CD8-positive, alpha-beta memory T cell (primary cell): Measurements from ENCODE around the gene CSMD2. TPM values are rescaled to one million over a fixed set of nuclear protein-coding genes. Genes with fewer than 3 reads are reported as not detected.

Experiments used
- CTCF ChIA-PET: fragments of 350-600 bp; sonication (Branson Sonifier 250); formaldehyde crosslinking; loops from one replicate; lab custom pipeline; 2021; ENCODE audit warnings: antibody characterized with exemption; lab: Charles Lee
- POLR2A ChIA-PET: fragments of 350-600 bp; sonication (Branson Sonifier 250); formaldehyde crosslinking; loops from one replicate; lab custom pipeline; 2021; ENCODE audit warnings: antibody characterized with exemption; lab: Charles Lee
- DNase-seq, 5 donors: peaks; one replicate each; pipeline versions ENCODE4 v3.0.0 to v3.0.0-alpha.2; 2020 to 2022; ENCODE audit warnings: mixed read lengths in 1 of 5
- H3K27ac ChIP-seq: one replicate; pipeline ENCODE4 v1.7.0; 2013; ENCODE audit warnings: low read depth, mild to moderate bottlenecking, low read length, moderate library complexity
- H3K27me3 ChIP-seq: 2 replicates; pipeline ENCODE4 v1.7.0; 2013; ENCODE audit warnings: low read length, mild to moderate bottlenecking; ENCODE audit not compliant: insufficient read depth, poor library complexity, severe bottlenecking
- H3K36me3 ChIP-seq: 2 replicates; pipeline ENCODE4 v1.7.0; 2013; ENCODE audit warnings: mild to moderate bottlenecking, low read length, moderate library complexity; ENCODE audit not compliant: insufficient read depth
- H3K4me1 ChIP-seq: 2 replicates; pipeline ENCODE4 v1.7.0; 2013; ENCODE audit warnings: mild to moderate bottlenecking, low read length, moderate library complexity; ENCODE audit not compliant: insufficient read depth
- H3K4me3 ChIP-seq: 2 replicates; pipeline ENCODE4 v1.7.0; 2013; ENCODE audit warnings: mild to moderate bottlenecking, low read length
- H3K9me3 ChIP-seq: 2 replicates; pipeline ENCODE4 v1.7.0; 2013; ENCODE audit warnings: mild to moderate bottlenecking, low read length
- H3K27ac Mint-ChIP-seq, 8 donors: one replicate each; pipeline ENCODE4 v1.8.0; 2020 to 2021; ENCODE audit warnings: mixed read lengths in 8 of 8, mild to moderate bottlenecking in 6 of 8, inconsistent platforms in 3 of 8, moderate library complexity in 3 of 8
- H3K27me3 Mint-ChIP-seq, 2 donors: one replicate each; pipeline ENCODE4 v1.8.0; 2020 to 2021; ENCODE audit warnings: mixed read lengths in 2 of 2, mild to moderate bottlenecking in 1 of 2, moderate library complexity in 1 of 2
- H3K36me3 Mint-ChIP-seq, 3 donors: one replicate each; pipeline ENCODE4 v1.8.0; 2020 to 2021; ENCODE audit warnings: mixed read lengths in 3 of 3, inconsistent platforms in 1 of 3, mild to moderate bottlenecking in 1 of 3
- H3K4me1 Mint-ChIP-seq, 3 donors: one replicate each; pipeline ENCODE4 v1.8.0; 2020 to 2021; ENCODE audit warnings: mixed read lengths in 3 of 3, inconsistent platforms in 1 of 3, mild to moderate bottlenecking in 1 of 3
- H3K4me3 Mint-ChIP-seq, 7 donors: one replicate each; pipeline ENCODE4 v1.8.0; 2020 to 2021; ENCODE audit warnings: mixed read lengths in 7 of 7, mild to moderate bottlenecking in 6 of 7, moderate library complexity in 4 of 7, inconsistent platforms in 2 of 7
- H3K9me3 Mint-ChIP-seq, 5 donors: one replicate each; pipeline ENCODE4 v1.8.0; 2020 to 2022; ENCODE audit warnings: mixed read lengths in 5 of 5, mild to moderate bottlenecking in 3 of 5, moderate library complexity in 2 of 5, inconsistent platforms in 1 of 5
- polyA plus RNA-seq: library from polyadenylated mRNA; unstranded; fragments of 300-500 nt; fragmentation: Illumina TruSeq; gene quantifications from one replicate; pipeline ENCODE4 v1.2.3, GENCODE V29; 2021
- total RNA-seq, 2 experiments: library from RNA; stranded (reverse); gene quantifications; one replicate each; pipeline ENCODE4 v1.2.3, GENCODE V29; 2021

CSMD2 gene
- total and polyA plus RNA-seq, 3 experiments from 2014 or later = not detected

DNA sequence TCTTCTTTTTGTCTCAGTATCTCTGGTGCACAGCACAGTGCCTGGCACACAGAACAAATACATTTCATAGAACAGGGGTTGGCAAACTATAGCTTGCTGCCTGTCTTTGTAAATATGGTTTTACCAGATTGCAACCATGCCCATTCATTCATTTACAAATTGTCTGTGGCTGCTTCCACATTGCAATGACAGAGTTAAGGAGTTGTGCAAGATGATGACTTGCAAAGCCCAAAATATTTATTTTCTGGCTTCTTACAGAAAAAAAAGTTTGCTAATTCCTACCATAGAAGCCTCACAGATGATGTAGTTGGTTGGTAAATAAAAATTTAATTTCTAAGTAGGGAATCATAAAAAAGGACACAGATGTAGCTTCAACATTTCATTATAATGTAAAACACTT is 312.3 kb downstream of the CSMD2 start:
- no peaks in the 10 kb centered on the region for H3K36me3 ChIP-seq
- CTCF ChIA-PET = no interaction called here
- no peak for DNase-seq
- Mint-ChIP-seq H3K27me3 (peaks cover 6 to 26% of the 10 kb centered on the region in 2 donors), H3K9me3 (peaks cover 0 to 2% (median 0%) of the 10 kb centered on the region in 5 donors), H3K4me3 (no peak overlapping the region), H3K4me1 (no peaks in the 10 kb centered on the region), H3K27ac (no peak overlapping the region), H3K36me3 (no peaks in the 10 kb centered on the region)
- H3K4me3 ChIP-seq = no peak overlapping the region
- H3K4me1 ChIP-seq = no peaks in the 10 kb centered on the region
- POLR2A ChIA-PET = no interaction called here
- no peak overlapping the region for H3K27ac ChIP-seq
- H3K9me3 ChIP-seq = no peaks in the 10 kb centered on the region
- no peaks in the 10 kb centered on the region for H3K27me3 ChIP-seq

GRCh38 chr1:33850481-33850880 is 314.5 kb downstream of the CSMD2 start:
- Mint-ChIP-seq H3K27me3 (peaks cover 8 to 16% of the 10 kb centered on the region in 2 donors), H3K4me1 (no peaks in the 10 kb centered on the region), H3K4me3 (no peak overlapping the region), H3K27ac (no peak overlapping the region), H3K36me3 (no peaks in the 10 kb centered on the region), H3K9me3 (no peaks in the 10 kb centered on the region)
- ChIA-PET CTCF (no interaction called here), POLR2A (no interaction called here)
- Histone ChIP-seq H3K27ac (no peak overlapping the region), H3K27me3 (no peaks in the 10 kb centered on the region), H3K4me3 (no peak overlapping the region), H3K9me3 (no peaks in the 10 kb centered on the region), H3K36me3 (no peaks in the 10 kb centered on the region), H3K4me1 (no peaks in the 10 kb centered on the region)
- no peak for DNase-seq

DNA sequence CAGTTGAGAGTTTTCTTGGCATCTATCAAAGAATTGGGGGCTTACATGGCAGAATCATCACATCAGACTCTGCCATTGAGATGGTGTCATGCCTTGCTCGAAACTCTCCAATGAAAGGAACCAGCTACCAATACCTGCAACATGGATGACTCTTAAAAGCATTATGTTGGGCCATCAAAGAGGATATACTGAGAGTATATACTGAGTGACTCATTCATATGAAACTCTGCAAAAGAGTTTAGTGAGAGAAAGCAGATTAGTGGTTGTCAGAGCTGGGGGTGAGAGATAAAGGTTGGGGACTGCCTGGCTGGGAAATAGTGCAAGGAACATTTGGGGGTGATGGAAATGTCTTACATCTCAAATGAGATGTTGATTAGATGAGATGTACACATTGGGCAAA is 315.8 kb downstream of the CSMD2 start:
- Histone ChIP-seq H3K4me3 (no peak overlapping the region), H3K4me1 (no peaks in the 10 kb centered on the region), H3K36me3 (no peaks in the 10 kb centered on the region), H3K27ac (no peak overlapping the region), H3K27me3 (no peaks in the 10 kb centered on the region), H3K9me3 (no peaks in the 10 kb centered on the region)
- H3K36me3 Mint-ChIP-seq = no peaks in the 10 kb centered on the region
- H3K4me1 Mint-ChIP-seq = no peaks in the 10 kb centered on the region
- peaks cover 9 to 14% of the 10 kb centered on the region in 2 donors for H3K27me3 Mint-ChIP-seq
- CTCF ChIA-PET = no interaction called here
- H3K27ac Mint-ChIP-seq = no peak overlapping the region
- H3K9me3 Mint-ChIP-seq = no peaks in the 10 kb centered on the region
- H3K4me3 Mint-ChIP-seq = no peak overlapping the region
- no peak for DNase-seq
- POLR2A ChIA-PET = no interaction called here

DNA sequence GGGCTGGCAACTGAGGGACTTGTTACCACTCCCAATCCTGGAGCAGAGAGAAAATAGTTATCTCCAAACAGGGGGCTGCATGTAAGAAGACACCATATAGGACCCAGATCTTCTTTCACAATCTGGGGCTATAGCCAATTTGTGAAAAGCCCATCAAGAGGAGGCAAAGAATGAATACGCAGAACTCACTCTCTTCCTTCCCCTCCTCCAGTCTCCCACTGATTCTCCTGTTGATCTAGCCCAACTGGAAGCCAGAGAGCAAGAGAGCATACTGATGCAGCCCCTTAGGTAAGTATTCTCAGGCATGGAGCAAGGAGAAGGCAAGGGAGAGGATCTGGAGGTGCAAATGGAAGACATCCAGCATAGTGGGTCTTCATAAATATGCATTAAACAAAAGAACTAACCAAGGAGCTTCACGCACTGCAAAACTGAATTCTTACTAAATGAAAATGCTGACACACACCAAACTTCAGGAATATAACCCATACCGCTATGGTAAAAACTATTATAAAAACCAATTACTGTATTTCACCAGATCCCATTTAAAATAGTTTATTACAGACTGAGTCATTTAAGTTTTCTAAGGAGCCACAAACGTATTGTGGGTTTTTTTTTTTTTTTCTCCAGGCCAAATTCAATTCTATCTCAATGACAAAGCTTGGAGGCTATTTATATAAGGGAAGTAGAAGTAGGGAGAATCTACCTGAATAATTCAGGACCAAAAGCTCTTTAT is 316.7 kb downstream of the CSMD2 start:
- Mint-ChIP-seq H3K4me1 (no peaks in the 10 kb centered on the region), H3K27ac (no peak overlapping the region), H3K9me3 (no peaks in the 10 kb centered on the region), H3K36me3 (no peaks in the 10 kb centered on the region), H3K27me3 (peaks cover 9 to 14% of the 10 kb centered on the region in 2 donors), H3K4me3 (no peak overlapping the region)
- Histone ChIP-seq H3K27ac (no peak overlapping the region), H3K4me3 (no peak overlapping the region), H3K9me3 (no peaks in the 10 kb centered on the region), H3K27me3 (no peaks in the 10 kb centered on the region), H3K36me3 (no peaks in the 10 kb centered on the region), H3K4me1 (no peaks in the 10 kb centered on the region)
- POLR2A ChIA-PET = no interaction called here
- DNase-seq = no peak
- CTCF ChIA-PET = no interaction called here

- Mint-ChIP-seq H3K9me3 (no peaks in the 10 kb centered on the region), H3K27ac (no peak overlapping the region), H3K4me1 (no peaks in the 10 kb centered on the region), H3K36me3 (no peaks in the 10 kb centered on the region), H3K4me3 (no peak overlapping the region), H3K27me3 (peaks cover 5 to 14% of the 10 kb centered on the region in 2 donors)
- Histone ChIP-seq H3K9me3 (no peaks in the 10 kb centered on the region), H3K27ac (no peak overlapping the region), H3K27me3 (no peaks in the 10 kb centered on the region), H3K4me3 (no peak overlapping the region), H3K4me1 (no peaks in the 10 kb centered on the region), H3K36me3 (no peaks in the 10 kb centered on the region)
- ChIA-PET CTCF (no interaction called here), POLR2A (no interaction called here)
- no peak for DNase-seq
Measured at GRCh38 chr1:33846861-33847260, 318.2 kb downstream of the CSMD2 start.

GRCh38 chr1:33844166-33844565 is 320.9 kb downstream of the CSMD2 start:
- Mint-ChIP-seq H3K9me3 (no peaks in the 10 kb centered on the region), H3K4me3 (no peak overlapping the region), H3K27ac (no peak overlapping the region), H3K27me3 (peaks cover 6 to 8% of the 10 kb centered on the region in 2 donors), H3K36me3 (no peaks in the 10 kb centered on the region), H3K4me1 (no peaks in the 10 kb centered on the region)
- DNase-seq = no peak
- Histone ChIP-seq H3K4me1 (no peaks in the 10 kb centered on the region), H3K27me3 (no peaks in the 10 kb centered on the region), H3K27ac (no peak overlapping the region), H3K4me3 (no peak overlapping the region), H3K9me3 (no peaks in the 10 kb centered on the region), H3K36me3 (no peaks in the 10 kb centered on the region)
- ChIA-PET CTCF (no interaction called here), POLR2A (no interaction called here)

DNA sequence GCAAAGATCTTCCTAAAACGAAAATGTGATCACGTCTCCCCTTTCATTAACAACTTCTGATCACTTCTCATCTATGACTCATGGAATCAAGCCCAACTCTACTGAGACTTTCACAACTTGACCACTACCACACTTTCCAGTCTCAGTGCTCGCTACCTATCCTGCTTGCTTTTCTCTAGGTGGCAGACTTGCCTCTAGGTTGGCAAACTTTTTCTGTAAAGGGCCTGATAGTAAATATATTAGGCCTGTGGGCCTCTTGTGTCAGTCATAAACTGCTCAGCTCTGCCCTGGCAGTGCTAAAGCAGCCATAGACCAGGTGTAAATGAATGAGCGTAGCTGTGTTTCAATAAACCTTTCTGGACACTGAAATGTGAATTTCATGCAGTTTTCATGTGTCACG is 322.7 kb downstream of the CSMD2 start:
- H3K9me3 ChIP-seq = no peaks in the 10 kb centered on the region
- DNase-seq = no peak
- ChIA-PET CTCF (no interaction called here), POLR2A (no interaction called here)
- Mint-ChIP-seq H3K27ac (no peak overlapping the region), H3K4me3 (no peak overlapping the region), H3K9me3 (no peaks in the 10 kb centered on the region), H3K27me3 (peaks cover 4 to 11% of the 10 kb centered on the region in 2 donors), H3K36me3 (no peaks in the 10 kb centered on the region), H3K4me1 (no peaks in the 10 kb centered on the region)
- H3K27me3 ChIP-seq = no peaks in the 10 kb centered on the region
- H3K36me3 ChIP-seq = no peaks in the 10 kb centered on the region
- no peaks in the 10 kb centered on the region for H3K4me1 ChIP-seq
- H3K4me3 ChIP-seq = no peak overlapping the region
- H3K27ac ChIP-seq = no peak overlapping the region

DNA sequence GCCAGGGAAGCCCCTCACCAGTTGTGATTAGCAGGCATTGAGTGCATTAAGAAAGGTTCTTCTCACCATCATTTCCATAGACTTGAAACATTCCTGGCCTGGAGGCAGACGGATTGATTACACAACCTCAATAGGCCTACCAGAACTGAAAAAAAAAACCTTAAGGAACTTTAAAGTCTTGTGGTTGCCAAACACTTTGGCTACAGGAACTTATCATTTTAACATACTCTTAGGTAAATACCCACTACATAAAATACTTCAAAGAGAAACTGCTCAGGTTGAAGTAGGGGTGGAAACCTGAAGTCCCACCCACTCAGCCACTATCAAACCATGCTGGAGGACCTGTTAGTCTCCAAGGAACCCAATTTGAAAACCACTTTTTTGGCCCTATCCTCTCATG is 323.5 kb downstream of the CSMD2 start:
- H3K4me3 Mint-ChIP-seq = no peak overlapping the region
- CTCF ChIA-PET = no interaction called here

More for the DNA sequence above, 323.5 kb downstream of the CSMD2 start:
- Mint-ChIP-seq H3K36me3 (no peaks in the 10 kb centered on the region), H3K9me3 (no peaks in the 10 kb centered on the region), H3K27me3 (peaks cover 4 to 11% of the 10 kb centered on the region in 2 donors), H3K27ac (no peak overlapping the region), H3K4me1 (no peaks in the 10 kb centered on the region)
- Histone ChIP-seq H3K27ac (no peak overlapping the region), H3K27me3 (no peaks in the 10 kb centered on the region), H3K9me3 (no peaks in the 10 kb centered on the region), H3K4me3 (no peak overlapping the region), H3K36me3 (no peaks in the 10 kb centered on the region), H3K4me1 (no peaks in the 10 kb centered on the region)
- no peak for DNase-seq
- POLR2A ChIA-PET = no interaction called here
